CMK (cell line): ENCODE results near the gene SIPA1L3.

ENCODE experiments used
- DNase-seq: peaks from one replicate; pipeline ENCODE4 v3.0.0-alpha.2; 2010; ENCODE audit warnings: low read depth

The SIPA1L3 gene

DNA sequence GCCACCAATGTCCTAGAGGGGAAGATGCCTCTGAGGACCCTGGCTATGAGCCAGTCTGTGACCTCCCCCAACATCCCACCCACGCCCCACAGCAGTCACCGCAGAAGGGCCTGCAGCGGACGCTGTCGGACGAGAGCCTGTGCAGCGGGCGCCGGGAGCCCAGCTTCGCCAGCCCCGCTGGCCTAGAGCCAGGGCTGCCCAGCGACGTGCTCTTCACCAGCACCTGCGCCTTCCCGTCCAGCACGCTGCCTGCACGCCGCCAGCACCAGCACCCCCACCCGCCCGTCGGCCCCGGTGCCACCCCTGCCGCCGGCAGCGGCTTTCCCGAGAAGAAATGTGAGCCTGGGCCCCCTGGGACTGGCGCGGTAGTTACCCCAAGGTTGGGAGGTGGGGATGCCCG, 286.4 kb downstream of the SIPA1L3 start:
- no peak for DNase-seq

DNA sequence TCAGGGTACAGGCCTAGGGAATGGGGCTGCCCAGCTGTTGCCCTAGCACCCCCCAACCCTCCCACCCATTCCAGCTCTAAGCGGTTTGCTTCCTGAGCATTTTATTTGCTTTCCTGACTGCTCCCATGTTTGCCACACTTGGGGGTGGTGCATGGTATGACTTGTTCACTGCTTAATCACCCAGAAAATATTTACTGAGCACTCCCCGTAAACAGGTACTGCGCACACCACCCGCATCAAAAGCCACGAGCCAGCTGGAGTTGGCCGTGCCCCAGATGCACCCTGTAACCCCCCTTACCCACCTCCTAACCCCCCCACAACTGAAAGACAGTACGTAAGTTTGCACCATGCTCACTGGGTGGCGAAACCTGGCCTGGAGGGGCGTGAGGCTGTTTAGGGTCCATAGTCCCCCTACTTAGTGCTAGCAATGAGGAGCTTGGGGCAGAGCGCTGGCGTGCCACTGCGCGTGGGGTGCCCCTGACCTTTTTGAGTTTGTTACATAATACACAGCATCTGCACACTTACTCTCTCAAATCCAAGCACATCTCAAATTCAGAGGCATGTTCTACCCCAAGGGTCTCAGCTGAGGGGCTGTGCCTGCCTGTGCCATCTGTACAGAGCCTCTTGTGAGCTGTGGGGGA, 287.2 kb downstream of the SIPA1L3 start:
- DNase-seq, result no peak

DNA sequence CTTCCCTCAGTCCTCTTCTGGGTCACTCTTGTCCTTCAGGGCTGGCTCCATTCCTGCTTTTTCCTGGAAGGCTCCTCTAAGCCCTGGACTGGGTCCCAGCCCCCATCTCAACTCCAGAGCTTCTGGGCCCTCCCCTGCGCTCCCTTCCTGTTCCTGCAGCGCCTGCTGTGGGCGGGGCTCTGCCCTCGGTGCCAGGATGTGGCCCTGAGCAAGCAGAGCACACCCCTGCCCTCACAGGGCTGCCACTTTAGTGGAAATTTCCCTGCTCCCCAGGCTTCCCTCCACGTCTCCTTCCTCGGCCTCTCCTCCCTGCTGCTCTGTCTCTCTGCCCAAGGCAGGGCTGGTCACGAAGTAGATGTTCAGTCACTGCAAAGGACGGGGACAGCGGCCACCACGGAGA, 288.2 kb downstream of the SIPA1L3 start:
- no peak for DNase-seq

- no peak for DNase-seq
Measured at GRCh38 chr19:38196245-38196837, 289.3 kb downstream of the SIPA1L3 start.

GRCh38 chr19:38196948-38197656, 290.1 kb downstream of the SIPA1L3 start:
- no peak for DNase-seq

DNA sequence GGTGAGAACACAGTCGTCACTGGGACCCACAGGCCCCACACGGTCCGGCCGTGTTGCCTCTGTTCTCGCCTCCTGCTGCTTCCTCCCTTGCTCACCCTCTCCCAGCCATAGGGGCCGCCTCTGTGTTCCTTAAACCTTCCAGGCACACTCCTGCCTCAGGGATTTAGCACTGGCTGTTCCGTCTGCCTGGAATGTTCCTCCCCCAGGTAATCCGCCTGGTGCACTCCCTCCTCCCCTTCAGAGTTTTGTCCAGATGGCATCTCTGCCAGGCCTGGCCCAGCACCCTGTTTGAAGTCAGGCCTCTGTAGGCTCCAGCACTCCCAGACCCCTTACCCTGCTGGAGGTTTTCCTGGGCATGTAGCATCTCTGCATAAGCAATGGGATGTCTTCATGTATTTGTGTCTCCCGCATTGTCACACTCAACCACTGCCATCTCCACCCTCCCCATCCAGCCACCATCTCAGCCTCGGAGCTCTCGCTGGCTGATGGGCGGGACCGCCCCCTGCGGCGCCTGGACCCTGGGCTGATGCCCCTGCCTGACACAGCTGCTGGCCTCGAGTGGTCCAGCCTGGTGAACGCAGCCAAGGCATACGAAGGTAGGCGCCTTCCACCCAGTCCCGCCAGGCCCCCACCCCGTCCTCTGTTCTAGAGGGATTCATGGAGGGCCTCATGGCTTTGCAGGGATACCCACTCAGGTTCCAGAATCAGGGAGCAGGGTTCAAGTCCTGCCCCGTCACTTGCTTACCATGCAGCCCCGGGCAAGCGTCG, 291.1 kb downstream of the SIPA1L3 start:
- no peak for DNase-seq

DNA sequence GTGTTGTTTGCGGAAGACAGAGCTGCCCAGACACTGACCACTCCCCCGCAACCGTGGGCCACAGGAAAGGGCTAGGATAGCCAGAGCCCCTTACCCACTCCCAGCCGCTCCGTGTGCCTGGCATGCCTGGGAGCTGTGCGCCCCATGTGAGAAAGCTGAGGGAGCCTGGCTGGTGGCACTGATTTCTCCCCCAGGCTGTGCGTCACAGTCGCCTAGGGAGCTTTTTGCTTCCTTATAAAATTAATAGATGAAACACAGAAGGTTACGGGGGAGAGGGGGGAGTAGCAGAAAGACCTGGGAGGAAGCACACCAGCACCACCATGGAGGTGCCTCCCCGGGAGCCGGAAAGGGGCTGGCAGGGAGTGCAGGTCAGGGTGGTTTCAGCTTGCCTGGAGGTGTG, 292.3 kb downstream of the SIPA1L3 start:
- DNase-seq, result no peak

DNA sequence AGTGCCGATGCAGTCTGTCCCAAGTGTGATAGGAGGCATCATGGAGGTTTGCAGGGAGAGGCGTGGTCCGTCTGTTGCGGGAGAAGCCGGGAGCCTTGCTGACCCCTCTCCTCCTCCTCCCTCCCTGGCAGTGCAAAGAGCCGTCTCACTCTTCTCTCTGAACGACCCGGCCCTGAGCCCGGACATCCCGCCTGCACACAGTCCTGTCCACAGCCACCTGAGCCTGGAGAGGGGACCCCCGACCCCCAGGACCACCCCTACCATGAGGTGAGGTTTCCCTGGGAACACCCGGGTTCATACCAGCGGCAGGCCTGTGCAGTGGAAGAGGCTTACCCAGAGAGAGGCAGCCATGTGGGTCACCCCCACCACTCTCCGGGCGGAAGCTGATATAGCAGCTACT, 294.7 kb downstream of the SIPA1L3 start:
- no peak for DNase-seq

- DNase-seq, result no peak
Measured at GRCh38 chr19:38202504-38202903, 295.5 kb downstream of the SIPA1L3 start.

GRCh38 chr19:38203197-38203596, 296.2 kb downstream of the SIPA1L3 start:
- no peak for DNase-seq

DNA sequence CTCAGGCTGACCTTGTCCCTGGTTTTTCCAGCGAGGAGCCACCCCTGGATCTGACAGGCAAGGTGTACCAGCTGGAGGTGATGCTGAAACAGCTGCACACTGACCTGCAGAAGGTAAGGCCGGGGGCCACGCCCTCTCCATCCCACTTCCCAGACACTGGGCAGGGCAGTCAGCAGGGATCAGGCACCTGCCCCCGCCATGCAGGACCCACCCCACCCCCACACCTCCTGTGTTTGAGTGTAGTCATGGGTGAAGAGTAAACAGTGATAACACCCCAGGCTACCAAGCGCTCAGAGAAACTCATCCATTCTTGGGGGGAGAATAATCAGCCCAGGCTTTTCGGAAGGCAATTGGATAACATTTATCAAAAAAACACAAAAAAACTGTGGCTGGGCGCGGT, 297.1 kb downstream of the SIPA1L3 start:
- DNase-seq, result no peak

DNA sequence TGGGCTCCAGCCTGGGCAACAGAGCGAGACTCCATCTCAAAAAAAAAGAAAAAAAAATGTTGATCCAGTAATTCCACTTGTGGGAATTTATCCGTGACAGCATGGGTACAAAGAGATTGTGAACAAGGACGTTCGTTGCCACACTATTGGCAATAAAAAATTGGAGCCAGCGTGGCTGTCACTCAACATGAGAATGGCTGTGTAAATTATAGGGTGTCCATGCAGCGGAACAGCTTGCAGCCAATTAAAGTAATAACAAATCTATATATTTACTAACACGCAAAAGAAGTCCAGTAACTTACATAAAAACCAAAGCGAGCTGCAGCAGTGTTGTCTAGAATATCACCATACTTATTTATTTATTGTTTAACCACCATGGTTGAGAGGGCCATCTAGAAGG, 297.7 kb downstream of the SIPA1L3 start:
- no peak for DNase-seq

- DNase-seq, result no peak
Measured at GRCh38 chr19:38206006-38206745, 299.2 kb downstream of the SIPA1L3 start.

- DNase-seq, result no peak
Measured at GRCh38 chr19:38206928-38207327, 299.9 kb downstream of the SIPA1L3 start.

- no peak for DNase-seq
Measured at GRCh38 chr19:38207543-38207942, 300.5 kb downstream of the SIPA1L3 start.

DNA sequence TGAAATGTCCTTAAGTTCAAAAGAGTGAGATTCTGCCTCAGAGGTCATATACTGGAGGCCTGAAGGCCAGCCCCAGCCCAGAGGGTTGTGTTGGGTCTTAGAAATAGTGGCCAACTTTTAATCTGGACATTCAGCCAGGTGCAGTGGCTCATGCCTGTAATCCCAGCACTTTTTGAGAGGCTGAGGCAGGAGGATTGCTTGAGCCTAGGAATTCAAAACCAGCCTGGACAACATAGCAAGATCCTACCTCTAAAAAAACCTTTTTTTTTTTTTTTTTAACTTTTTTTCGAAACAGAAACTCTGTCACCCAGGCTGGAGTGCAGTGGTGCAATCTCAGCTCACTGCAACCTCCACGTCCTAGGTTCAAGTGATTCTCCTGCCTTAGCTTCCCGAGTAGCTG, 301.6 kb downstream of the SIPA1L3 start:
- no peak for DNase-seq

- no peak for DNase-seq
Measured at GRCh38 chr19:38209152-38209551, 302.1 kb downstream of the SIPA1L3 start.

DNA sequence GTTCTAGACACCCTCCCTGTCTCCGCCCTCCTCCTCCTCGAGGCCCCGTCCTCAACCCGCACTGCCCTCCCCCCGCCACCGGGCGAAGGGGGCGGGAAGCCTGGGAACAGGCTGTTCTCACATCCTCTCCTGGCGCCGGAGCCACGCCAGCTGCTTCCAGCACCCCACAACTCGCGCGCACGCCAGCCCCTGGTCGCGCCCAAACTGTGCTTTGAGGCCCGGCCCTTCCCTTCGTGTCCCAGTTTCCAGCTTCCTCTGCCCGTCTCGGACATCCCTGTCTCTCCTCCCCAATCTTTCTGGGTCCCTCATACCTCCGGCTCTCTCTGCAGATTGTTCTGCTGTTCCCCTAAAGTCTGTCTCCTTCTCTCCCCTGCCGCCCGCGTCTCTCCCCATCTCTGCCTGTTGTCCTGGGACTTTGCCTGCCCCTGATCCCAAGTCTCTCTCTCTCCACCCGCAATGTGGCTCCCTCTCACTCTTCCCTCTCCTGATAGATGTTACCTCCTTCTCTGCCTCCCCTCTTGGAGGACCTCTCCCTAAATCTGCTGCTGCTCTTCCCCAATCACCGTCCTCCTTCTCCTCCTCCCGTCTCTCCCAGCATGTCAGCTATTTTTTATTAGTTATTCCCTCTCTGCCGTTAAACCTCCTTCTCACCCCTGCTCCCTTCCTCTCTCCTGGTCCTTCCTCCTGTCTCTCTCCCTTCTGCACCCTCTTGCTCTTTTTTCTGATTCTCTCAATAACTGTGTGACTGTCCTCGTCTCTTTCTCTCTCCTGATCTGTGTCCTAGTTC, 302.9 kb downstream of the SIPA1L3 start:
- no peak for DNase-seq

DNA sequence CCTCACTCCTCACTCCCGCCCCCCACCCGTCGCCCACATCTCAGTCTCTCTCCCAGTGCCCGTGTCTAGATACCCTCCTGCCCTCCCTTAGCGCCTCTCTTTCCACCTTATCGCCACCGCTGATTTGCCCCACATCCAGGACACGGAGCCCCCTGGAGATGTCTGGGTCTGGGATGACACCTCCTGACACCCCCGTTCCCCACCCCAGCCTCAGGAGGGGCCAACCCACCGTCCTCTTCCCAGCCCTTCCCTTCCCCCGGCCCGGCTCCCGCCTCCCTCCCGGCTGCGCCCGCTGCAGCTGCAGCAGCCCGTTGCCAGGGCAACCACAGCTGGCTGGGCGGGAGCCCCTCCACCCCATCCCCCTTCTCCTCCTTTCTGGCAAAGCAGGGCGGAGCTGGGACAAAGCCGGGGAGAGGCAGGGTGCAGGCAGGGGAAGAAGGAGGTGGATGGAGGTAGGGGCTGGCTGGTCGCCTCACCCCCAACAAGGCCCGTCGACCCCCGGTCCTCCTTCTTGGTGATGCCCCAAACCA, 303.5 kb downstream of the SIPA1L3 start:
- DNase-seq, result no peak

- no peak for DNase-seq
Measured at GRCh38 chr19:38211151-38211591, 304.2 kb downstream of the SIPA1L3 start.

GRCh38 chr19:38211766-38212165, 304.8 kb downstream of the SIPA1L3 start:
- no peak for DNase-seq
